ENCODE data around the gene RPP21.

The RPP21 gene

GRCh38 chr6:30380464-30380863 lies 35.5 kb downstream of the RPP21 start:
- no peak for DNase-seq (ENCODE audit: low read depth)

DNA sequence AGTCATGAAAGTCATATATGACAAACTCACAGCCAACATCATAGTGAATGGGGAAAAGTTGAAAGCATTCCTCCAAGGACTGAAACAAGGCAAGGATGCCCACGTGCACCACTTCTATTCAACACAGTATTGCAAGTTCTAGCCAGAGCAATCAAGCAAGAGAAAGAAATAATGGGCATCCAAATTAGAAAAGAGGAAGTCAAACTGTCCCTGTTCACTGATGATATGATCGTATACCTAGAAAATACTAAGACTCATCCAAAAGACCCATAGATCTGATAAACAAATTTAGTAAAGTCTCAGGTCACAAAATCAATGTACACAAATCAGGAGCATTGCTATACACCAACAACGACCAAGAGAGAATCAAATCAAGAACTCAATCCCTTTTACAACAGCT lies 41.2 kb downstream of the RPP21 start:
- DNase-seq (ENCODE audit: low read depth) = no peak

DNA sequence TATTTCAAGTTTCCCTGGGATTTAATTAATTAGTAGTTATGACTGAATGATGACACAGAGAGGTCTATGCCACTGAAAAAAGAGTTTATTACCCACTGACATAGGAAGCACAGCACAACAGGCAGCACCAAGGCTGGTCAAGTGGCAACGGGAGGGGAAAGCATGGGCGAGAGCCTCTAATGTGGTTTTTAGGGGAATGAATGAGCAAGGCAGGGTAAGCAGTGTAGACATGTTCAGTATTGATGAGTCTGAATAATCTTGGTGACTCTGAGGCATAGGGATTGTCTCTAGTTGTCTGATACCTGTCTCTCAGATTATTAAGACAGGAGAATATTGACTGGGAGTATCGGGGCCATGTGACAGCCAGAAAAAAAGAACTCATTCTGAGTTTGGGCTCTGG lies 46.3 kb downstream of the RPP21 start:
- DNase-seq (ENCODE audit: low read depth) = no peak

GRCh38 chr6:30394139-30394538 lies 49.2 kb downstream of the RPP21 start:
- DNase-seq (ENCODE audit: low read depth) = no peak
